Posterior vena cava (tissue), 2 donors: Measurements from ENCODE around the gene MEMO1. TPM values are rescaled to one million over a fixed set of nuclear protein-coding genes. Genes with fewer than 3 reads are reported as not detected.
A peak's percentile ranks its signal among the peaks of the same experiment; 100 is the strongest.
"Not testable (repeated sequence)": the region's sequence is repeated elsewhere in the genome, so short reads cannot be mapped to it uniquely, and the experiment has no call there.

ENCODE experiments used
- DNase-seq: peaks from one replicate; pipeline ENCODE4 v3.0.0-alpha.2; 2020; ENCODE audit warnings: low spot score
- intact Hi-C, 2 donors: fragments of 100-400 bp; cut with DNase I; formaldehyde crosslinking; loops; one replicate each; pipeline versions ENCODE4 v1.14.1 to v1.14.2; 2022 to 2023
- long read RNA-seq, 2 donors: library from polyadenylated mRNA; unstranded; transcript quantifications; one replicate each; pipeline ENCODE4 v2.0.0, GENCODE V29; 2020 to 2021
- total RNA-seq, 2 donors: library from RNA; stranded (reverse); fragmentation: NEBNext Ultra II Directional; extraction: Animal tissue kit (Norgen Biotek cat#: 25700); gene quantifications; one replicate each; pipeline ENCODE4 v1.2.1, GENCODE V29; 2021
- donor health status: DM: yes; HTN: yes; CAD: no.
- donor health status: DM: yes; HTN: yes; CAD: no.

MEMO1 gene
- 10 to 100 TPM; 33.5 to 44.7 TPM for total RNA-seq
- long read RNA-seq, donor 1, full-length matches to known transcripts = 7 of 8 reads
- long read RNA-seq, donor 1, partial matches to known transcripts = 0 of 8 reads
- long read RNA-seq, donor 1, other reads (novel, unspliced or antisense) = 1 of 8 reads
- long read RNA-seq, donor 2, full-length matches to known transcripts = 22 of 32 reads
- long read RNA-seq, donor 2, partial matches to known transcripts = 1 of 32 reads
- long read RNA-seq, donor 2, other reads (novel, unspliced or antisense) = 9 of 32 reads

DNA sequence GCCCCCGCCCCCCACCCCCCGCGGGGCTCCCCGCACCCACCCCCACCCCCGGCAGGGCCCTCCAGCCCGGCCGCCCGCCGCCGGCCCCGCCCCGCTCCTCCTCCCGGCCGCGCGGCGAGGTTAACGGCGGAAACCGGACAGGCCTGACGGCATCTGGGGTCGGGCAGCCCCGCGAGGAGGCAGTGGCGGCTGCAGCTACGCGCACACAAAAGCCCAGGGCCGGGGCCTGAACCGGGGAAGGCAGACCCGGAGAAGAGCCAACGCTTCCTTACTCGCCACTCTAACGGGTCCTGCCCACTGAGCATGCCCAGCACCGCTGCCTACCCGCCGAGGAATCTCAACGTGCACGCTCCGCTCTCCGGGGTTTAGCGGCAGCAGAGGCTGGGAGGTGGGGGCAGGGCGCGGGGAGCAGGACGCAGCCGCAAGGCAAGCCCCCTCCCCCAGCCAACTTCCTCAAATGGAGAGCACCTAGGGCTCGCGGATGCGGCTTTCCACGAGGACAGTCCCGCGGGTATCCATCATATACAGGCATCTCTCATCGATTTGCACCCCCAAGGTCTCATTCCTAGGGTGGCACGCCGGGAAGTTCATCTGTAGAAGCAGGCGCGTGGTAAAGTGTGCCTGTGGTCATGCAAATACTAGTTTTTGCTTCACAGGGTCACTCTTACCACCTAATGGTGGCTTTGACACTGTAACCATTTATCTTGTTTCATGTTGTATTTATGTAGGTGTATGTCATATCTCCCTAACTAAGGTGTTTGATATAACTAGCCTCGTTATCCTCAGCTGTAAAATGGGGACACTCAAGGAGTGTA lies at the start of gene MEMO1:
TSS of gene MEMO1 (minus strand) at position 339 of the 815 bp plus-strand sequence. CDS start 761 bp downstream, outside the sequence.
- intact Hi-C loops = no loop called here
- DNase-seq = peak; percentile 98

DNA sequence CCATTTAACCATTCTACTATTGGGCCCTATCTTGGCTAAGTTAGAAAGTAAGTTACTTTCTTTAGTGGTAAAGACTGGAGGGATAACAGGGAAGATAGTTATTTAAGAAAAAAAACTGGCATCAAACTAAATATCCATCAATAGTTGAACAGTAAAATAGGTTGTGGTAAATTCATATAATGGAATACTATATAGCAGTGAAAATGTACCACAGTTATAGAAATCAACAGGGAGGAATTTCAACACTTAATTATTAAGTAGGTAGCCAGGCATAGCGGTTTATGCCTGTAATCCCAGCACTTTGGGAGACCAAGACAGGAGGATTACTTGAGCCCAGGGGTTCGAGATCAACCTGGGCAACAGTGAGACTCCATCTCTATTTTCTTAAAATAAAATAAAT lies 49.5 kb upstream of the MEMO1 start:
- no peak for DNase-seq

DNA sequence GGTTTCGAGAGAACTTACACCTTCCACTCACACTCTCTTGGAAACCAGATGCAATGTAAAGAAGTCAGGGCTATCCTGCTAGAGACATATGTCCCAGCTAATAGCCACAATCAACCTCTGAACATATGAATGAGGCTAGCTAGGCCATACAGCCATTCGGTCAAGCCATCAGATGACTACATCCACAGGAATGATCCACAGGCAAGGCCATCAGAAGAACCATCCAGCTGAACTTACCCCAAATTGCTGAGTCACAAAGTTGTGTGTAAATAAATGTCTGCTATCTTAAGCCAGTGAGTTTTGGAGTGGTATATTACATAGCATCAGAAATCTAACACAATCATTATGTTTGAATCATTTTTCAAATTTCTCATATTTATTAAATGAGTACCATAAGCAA lies 47.3 kb upstream of the MEMO1 start:
- intact Hi-C loops = no loop called here
- DNase-seq = no peak

More for the DNA sequence above, 49.5 kb upstream of the MEMO1 start:
- intact Hi-C loops = no loop called here

- DNase-seq, intact Hi-C loops: not testable (repeated sequence)
Observed at GRCh38 chr2:32054583-32054982, 43.8 kb upstream of the MEMO1 start.

DNA sequence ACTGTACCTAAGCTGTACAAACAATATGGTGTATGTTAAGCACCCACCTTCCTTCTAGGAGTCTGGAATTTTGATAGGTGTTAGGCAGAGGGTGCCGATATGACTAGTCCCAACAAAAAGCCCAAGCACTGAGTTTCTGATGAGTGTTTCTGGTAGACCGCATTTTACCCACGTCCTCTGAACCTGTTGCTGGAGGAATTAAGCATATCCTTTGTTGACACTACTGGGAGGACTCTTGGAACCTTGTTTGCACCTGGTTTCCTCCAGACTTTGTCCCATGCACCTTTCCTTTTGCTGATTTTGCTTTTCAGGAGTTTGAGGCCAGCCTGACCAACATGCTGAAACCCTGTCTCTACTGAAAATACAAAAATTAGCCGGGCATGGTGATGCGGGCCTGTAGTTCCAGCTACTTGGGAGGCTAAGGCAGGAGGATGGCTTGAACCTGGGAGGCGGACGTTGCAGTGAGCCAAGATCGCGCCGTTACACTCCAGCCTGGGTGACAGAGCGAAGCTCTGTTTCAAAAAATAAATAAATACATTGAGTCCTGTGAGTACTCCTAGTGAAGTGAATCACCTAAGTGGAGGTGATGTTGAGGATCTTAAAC lies 41.1 kb upstream of the MEMO1 start:
- intact Hi-C loops = no loop called here
- DNase-seq = no peak

DNA sequence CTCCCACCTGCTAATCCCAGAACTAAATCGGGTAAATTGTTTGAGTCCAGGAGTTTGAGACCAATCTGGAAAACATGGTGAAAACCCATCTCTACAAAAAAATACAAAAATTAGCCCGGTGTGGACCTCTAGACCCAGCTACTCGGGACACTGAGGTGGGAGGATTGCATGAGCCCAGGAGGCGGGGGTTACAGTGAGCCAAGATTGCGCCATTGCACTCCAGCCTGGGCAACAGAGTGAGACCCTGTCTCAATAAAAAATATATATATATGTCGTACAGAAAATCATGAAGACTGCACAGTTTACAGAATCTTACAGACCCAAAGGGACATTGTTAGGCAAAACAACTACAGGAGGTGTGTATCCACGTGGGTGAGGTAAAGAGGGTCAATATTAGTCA lies 32.8 kb upstream of the MEMO1 start:
- intact Hi-C loops = no loop called here

DNA sequence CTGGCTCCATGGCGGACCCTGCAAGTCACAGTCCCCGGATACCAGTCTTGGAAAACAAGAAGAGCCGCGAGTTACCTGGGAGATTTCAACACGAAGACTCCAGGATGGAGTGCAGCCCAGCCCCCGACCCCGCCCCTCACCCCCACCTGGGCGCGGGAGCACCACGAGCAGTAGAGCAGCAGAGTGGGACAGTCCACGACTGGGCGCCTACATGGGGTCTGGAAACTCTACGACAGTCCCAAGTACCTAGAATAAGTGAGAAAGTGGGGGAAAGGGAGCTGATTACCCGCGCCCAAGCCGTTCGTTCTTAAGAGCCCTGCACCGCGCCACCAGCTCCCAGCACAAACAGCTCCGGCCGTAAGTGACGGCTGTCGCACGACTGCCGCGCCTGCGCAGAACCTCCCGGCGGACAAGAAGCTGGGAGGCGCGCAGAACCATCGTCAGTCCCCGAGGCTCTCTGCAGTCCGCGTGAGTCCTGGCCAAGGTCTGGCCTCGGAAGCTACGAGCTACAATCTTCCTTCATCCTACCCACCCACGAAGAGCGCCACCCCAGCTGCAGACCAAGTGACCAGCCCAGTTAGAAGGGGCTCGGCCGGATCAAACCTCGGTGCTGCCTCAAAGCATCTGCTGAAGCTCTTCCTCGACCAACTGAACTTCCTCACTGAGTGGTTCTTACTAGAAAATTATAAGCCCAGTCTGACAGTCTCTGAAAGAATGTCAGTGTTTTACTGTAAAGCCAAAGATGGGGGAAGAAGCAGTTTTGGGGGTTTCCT lies 28.8 kb upstream of the MEMO1 start, which contains the start of gene DPY30:
TSS of gene DPY30 (minus strand) at position 359 of the 773 bp plus-strand sequence. CDS start at position 10, 349 bp downstream.
- intact Hi-C loops = no loop called here
- peak; percentile 98 for DNase-seq

More for the DNA sequence above, 32.8 kb upstream of the MEMO1 start:
- DNase-seq = no peak

GRCh38 chr2:32034198-32034887 lies 23.5 kb upstream of the MEMO1 start:
- DNase-seq, intact Hi-C loops: not testable (repeated sequence)

- intact Hi-C loops, DNase-seq: not testable (repeated sequence)
Observed at GRCh38 chr2:32018789-32019482, 8.1 kb upstream of the MEMO1 start.

DNA sequence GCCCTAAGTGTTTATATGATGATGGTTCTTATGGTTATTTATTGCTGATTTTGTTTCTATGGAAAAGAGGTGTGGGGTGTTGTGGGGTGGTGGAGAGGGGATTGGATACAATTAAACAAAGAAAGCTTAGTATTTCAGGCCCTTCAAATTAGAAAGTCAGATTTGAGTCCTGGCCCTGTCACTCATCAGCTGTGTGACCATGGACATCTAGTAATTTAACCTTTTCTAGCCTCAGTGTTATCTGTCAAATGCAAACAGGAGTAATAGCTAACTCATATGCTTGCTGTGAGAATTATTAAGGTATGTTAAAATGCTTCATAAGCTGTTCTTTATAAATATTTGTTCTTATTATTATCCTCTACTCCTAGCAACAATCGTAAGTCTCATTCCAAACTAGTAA lies 2.1 kb upstream of the MEMO1 start:
- intact Hi-C loops = no loop called here
- no peak for DNase-seq

DNA sequence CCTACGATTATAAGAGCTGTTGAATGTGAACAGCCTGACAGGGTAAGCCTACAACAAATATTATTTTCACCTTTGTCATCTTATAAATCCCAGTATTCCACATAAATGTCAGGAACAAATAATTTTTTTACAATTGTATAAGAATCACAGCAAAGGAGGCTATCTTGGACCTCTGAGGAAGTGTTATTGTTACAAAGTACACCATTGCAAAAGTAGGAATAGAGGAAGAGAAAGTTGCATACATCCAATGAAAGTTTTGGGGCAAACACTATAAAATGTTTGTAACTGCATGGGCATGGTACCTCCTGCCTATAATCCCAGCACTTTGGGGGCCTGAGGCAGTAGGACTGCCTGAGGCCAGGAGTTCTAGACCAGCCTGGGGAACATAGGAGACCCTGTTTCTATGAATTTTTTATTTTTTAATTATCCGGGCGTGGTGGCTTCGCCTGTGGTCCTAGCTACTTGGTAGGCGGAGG lies 715 bp upstream of the MEMO1 start:
- DNase-seq = no peak
- intact Hi-C loops = no loop called here

- DNase-seq = peak; percentile 89
- intact Hi-C loops = not testable (repeated sequence)
Observed at GRCh38 chr2:32010280-32010669, 533 bp downstream of the MEMO1 start.

GRCh38 chr2:32009516-32010256 lies 1.1 kb downstream of the MEMO1 start:
- intact Hi-C loops = no loop called here
- DNase-seq = peak; percentile 85

GRCh38 chr2:32008805-32009515 lies 1.8 kb downstream of the MEMO1 start:
- intact Hi-C loops = no loop called here
- no peak for DNase-seq

DNA sequence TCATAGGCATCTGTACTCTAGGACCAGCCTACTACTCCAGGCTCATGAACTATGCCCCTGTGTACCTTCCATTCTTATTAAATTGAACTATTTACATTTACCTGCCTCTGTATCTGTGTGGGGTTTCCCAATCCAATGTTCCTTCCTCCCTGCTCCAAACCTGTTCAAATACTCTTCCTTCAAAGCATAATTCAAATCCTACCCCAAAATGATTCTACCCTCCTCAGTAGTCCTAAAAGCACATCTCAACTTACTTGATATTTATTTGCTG lies 3.8 kb downstream of the MEMO1 start:
- DNase-seq = no peak
- intact Hi-C loops = no loop called here

DNA sequence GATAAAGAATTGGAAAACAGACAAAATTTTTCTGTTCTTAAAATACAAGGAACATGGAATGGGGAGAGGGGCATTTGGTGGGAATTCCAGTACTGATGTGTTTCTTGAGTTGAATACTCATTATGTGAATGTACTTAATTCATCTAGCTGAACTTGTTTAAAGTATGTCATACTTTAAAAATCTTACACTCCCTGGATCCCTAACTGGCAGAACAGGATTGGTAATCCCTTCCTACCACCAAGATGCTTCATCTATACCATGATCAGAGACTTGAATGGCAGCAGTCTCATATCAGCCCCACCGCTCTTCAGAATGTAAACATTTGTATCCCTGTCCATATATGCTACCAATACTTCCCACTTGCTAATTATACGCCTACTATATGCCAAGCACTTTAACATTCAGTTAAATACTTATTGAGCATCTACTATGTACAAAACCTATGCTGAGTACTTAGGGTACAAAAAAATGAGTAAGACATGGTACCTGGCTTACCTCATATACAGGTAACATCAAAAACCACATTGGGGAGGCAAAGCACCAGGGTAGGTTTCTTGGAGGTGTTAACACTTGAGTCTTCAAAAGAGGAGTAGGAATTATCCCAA lies 5.3 kb downstream of the MEMO1 start:
- DNase-seq = no peak
- intact Hi-C loops = no loop called here

GRCh38 chr2:32003791-32004190 lies 7.0 kb downstream of the MEMO1 start:
- DNase-seq = no peak
- intact Hi-C loops = no loop called here
